HG03108 (cell line): ENCODE data around the gene HOXB5.

Source experiments
- ATAC-seq: cut with Tn5 transposase; IDR thresholded peaks from one replicate; pipeline ENCODE4 v1.9.1; 2021; ENCODE audit warnings: moderate library complexity; ENCODE audit not compliant: unreplicated experiment

Gene HOXB5

GRCh38 chr17:48630009-48630924, 36.7 kb upstream of the HOXB5 start:
- ATAC-seq, result no peak

DNA sequence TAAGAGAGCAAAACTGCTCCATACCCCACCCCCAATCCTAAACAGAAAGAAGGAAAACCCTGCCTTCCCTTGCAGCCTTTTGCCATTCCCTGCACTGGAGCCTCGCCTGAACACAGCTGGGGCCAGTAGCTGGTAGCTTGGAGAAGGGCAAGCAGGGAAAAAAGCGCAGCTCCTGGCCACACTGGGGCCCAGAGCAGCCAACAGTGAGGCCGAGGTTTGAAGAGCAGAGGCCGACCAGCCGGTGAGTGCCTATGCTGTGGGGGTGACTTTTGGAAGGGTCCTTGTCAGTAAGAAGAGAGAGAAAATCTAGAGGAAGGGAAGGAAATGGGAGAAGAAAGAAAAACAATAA, 35.8 kb upstream of the HOXB5 start:
- ATAC-seq, result no peak

DNA sequence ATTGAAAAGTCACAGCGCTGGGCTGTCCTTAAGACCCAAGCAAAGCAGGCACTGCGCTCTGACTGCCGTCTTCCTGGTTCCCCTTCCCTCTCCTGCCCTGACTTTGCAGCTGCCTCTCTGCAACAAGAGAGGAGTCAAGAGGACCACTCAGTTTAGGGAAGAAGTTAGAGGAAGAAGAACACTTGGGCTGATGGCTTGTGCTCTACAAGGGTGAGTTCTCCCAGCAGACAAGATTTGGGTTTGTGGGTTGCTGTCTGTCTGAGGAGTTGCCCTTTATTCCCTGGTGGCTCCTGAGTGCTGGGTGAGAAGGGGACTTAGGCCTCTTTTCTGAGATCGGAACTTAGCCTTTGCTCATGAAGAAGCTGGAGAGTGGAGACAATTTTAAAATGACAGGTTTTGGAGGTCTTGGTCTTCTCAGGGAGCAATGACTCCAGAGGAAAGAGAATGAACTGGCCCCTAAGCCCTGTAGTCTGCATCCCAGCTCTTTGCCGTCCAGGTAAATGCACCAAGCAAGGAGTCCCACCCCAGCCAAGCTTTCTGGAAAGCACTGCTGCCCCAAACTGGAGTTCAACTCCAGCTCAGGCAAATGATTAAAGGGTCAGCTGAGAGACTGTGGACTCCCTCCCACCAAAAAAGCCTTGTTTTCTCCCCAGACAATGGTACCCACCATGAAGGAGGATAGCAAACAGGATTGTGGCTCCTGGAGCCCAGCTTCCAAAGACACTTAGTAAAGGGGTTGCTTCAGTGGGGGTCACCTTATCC, 35.3 kb upstream of the HOXB5 start:
- no peak for ATAC-seq

DNA sequence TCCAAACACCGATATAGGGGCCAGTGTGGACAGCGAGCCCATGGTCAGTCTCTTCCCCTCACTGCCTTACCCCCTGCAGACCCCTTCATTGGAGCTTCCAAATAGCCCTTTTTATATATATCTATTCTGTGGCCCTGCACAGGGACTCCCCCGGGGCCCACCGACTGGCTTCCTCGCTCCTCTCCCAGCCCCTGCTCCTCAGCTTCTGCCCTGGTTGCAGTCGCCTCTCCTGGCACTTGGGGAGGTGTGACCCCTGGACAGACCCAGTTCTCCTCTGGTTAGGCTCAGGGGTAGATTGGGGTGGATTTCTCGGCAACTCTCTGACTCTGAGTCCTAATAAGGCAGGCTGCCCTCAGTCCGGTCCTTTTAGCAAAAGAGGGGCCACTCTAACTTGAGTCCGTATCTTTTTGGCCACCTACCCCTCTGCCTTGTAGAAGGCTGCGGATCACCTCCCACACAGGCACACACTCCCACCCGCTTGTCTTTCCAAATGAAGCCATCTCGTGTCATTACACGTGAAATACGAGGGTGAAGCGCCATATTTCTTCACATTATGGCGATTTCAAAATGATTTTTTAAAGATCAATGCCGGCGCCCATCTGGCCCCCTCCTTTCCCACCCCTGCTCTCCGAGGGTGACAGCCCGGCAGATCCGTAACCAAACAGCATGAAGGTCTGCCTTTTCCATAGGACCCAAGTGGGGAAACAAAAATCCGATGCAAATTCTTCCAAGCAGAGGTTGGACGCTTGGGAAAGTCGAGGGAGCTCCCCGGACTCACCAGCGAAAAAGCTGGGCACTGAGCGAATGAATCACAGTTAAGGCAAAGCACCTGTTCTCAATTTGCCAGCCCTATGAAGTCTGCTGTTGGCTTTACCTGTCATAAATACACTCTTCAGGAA, 34.3 kb upstream of the HOXB5 start:
- ATAC-seq, result no peak

DNA sequence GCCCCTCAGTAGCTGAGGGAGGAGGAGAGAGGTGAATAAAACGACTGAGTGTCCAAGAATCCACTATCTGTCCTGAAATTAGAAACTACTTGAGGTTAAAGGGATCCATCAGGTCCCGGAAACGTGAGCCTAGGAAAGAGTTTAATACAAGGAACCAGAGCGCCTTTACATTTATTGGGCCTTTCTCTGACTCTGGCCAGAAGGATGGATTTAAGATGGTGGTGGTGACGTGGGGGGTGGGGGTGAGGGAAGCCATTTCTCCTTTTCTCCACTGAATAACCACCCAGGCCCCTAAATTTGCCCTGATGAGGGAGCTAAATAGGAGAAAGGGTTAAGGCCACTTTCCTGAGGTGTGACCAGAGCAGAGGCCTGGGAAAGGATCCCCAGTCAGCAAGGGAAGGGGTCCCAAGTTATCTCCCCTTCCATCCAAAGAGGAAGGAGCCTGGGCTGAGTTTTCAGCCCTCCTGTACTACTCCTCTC, 33.6 kb upstream of the HOXB5 start:
- ATAC-seq, result no peak

DNA sequence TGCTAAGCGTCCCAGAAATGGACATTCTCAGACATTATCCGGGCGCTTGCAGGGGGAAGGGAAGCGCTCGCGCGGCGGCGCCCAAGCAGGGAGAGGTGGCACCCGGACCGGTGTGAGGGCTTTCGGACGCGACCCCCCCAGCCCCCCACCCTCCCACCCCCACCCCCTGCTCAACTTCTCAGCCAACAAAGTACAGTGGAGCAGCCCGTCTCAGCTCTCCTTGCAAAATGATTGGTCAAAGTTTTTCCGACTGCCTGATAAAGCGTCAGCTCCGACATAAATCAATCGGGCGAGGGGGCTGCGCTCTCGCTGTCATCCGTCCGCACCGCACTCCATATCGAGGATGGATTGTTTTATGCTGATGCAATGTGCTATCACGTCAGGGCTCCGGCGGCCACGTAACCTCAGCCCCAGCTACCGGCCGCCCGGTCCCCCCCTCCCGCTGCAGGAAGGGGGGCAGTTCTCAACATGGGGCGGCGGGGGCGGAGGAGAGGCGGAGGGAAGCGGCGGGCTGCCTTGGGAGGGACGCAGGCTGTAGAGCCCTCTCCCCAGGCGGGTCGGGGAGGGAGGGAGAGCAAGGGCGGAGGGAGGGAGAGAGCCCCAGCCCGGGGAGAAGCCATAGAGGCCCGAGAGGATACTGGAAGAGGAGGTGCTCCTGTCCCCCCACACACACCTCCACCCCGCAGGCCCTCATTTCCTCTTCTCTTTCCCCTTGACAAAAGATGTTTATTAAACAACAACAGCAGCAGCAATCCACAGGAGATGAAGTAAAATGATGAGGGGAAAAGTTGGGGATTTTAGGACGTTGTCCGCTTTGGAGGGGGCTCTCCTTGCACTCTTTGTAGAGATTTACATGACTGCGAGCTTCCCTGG, 32.9 kb upstream of the HOXB5 start, which contains the start of gene HOXB9:
HOXB9 (minus strand) TSS at position 114 of the 873 bp plus-strand sequence; CDS start at position 25, 89 bp downstream.
- ATAC-seq, result no peak

GRCh38 chr17:48625495-48626244, 32.1 kb upstream of the HOXB5 start:
- ATAC-seq, result no peak

DNA sequence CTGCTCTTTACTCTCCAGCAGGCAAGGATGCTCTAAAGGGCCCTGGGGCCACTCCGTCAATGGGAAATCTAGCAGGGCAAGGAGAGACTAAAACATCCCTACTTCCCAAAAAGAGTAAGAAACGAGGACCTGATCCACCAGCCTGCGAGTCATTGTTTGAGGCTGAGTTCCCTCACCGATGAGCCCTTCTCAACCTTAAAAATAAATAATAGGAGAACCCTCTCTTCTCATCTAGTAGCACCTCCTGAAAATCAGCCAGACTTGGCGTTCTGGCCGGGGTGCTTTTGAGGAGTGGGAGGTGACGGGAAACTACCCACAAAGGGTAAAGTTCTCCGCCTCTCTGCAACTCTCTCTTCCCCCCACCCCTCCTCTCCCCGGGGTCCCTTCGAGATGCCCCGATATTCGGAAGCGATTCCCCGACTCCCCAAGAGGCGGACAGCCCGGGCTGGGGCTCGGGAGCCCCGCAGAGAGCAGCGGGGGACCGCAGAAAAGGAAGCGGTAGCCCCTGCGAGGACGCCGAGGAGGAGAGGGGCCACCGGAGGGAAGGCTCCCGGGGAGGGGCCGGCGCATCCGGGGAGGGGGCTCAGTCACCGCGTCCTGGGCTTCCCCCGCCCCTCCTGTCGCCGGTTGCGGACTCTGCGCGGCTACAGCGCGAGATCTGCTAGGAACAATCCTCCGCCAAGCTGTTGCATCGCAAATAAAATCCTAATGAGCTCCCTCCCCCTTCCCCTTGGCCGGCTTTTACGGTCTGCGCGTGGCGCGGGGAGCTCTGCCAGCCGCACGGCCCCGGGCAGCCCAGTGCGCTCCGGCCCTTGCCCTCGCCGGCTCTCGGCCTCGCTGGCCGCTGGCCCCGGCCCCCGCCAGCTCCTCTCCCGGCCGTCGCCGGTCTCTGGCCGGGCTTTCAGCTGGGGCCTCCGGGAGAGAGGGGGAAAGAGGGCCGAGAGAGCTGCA, 31.2 kb upstream of the HOXB5 start:
- no peak for ATAC-seq

GRCh38 chr17:48624118-48624517, 30.5 kb upstream of the HOXB5 start:
- no peak for ATAC-seq

GRCh38 chr17:48623583-48623982, 30.0 kb upstream of the HOXB5 start:
- no peak for ATAC-seq

DNA sequence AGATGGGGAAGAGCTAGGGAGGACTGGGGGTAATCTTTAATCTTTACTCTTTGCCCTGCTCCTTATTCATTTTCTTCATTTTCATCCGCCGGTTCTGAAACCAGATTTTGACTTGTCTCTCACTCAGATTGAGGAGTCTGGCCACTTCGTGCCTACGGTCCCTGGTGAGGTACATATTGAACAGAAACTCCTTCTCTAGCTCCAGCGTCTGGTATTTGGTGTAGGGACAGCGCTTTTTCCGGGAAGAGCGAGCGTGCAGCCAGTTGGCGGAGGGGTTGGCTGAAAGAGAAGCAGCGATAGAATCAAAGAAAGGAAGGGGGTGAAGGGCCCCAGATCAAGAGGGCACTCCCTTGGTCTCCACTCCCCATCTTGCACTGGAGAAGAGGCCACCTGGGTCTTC, 29.3 kb upstream of the HOXB5 start:
- ATAC-seq, result no peak

- ATAC-seq, result no peak
Measured at GRCh38 chr17:48621410-48622392, 28.1 kb upstream of the HOXB5 start.

GRCh38 chr17:48620461-48621139, 27.0 kb upstream of the HOXB5 start:
- ATAC-seq, result no peak

DNA sequence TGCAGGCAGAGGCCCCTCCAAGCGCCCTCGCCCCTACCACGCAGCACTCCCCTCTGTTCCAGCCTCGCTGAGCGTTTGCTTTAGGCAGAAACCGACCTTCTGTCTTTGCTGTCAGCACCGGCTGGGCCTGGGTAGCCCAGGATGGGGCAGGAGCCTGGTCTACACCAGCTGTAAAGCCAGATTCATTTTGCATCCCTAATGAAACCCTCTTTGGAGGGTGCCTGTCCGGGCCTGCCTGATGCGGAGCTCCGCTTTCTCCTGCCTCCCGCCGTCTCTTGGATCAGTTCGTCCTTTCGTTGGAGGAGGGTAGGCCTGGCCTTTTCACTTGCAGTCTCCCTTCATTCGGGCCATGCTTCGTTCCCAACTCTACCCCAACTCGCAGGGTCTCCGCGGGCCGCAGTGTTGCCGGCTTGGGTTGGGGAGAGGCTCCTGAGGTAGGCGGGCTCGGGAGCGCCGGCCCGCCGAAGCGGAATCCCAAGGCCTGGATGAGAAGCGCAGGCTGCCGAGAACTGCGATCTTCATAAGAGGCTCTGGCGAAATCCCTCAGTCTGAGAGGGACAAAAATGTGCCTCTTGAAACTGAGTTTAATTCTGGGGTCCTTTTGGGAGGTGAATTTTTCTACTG, 26.4 kb upstream of the HOXB5 start:
- ATAC-seq, result no peak

DNA sequence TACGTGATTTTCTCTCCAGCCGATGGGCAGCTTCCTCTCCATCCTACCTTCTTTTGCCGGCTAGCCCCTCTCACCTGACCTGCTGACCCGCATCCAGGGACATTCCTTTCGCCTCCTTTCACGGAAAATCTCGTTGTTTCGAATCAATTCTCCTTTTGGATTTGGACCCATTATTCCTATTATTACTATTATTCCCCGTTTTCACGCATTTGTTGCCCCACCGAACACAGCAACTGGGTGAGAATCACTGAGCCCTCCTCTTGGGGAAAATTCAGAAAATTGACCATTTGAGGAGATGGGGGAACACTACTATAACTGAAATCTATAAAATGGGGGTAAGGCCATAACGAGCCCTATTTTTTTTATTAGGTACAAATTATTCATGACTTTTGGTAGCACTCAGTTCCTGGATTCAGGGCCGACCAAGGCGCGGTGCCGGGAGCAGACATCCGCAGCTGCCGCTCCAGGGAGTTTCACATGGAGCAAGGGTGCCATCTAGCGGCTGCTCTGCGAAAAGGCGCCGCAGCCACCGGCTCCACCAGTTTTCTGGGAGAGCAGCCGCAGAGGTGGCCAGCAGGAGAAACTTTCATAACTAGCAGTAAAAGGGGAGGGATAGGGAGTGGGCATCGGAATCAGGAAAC, 24.8 kb upstream of the HOXB5 start:
- no peak for ATAC-seq
